ENCODE data around the gene VCL. TPM values are rescaled to one million over a fixed set of nuclear protein-coding genes. Genes with fewer than 3 reads are reported as not detected.
"Not testable (repeated sequence)": the region's sequence is repeated elsewhere in the genome, so short reads cannot be mapped to it uniquely, and the experiment has no call there.

VCL gene
- total RNA-seq (2014; rRNA removed; shearing (Covaris generic)) = 62.7 and 66.2 TPM in 2 replicates

GRCh38 chr10:73997787-73998622 lies at the start of gene VCL:
Gene VCL, plus strand, starts transcription at chr10:73998116. Its CDS starts 92 bp downstream, at chr10:73998208.
- peak; percentile 97 for DNase-seq (ENCODE audit: low read depth)

DNA sequence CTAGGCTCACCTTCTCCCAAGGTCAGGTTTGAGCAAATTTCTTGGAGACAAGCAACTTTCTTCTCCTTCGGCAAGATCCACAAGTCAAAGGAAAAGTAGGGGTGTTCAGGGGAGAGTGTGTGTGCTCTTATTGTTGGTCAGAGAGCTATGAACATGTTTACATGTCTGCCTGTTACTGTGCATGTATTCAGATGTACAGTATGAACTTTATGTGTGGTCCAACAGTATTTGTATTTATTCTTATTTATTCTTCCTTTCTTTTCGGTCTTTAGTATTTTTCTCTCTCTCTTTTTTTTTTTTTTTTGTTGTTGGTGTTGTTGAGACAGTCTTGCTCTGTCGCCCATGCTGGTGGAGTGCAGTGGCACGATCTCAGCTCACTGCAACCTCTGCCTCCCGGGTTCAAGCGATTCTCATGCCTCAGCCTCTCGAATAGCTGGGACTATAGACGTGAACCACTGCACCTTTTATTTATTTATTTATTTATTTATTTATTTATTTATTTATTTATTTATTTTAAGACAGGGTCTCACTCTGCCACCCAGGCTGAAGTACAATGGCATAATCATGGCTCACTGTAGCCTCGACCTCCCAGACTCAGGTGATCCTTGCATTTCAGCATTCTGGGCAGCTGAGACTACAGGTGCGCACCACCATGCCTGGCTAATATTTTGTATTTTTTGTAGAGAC lies 48.8 kb upstream of the VCL start:
- DNase-seq (ENCODE audit: low read depth) = no peak

DNA sequence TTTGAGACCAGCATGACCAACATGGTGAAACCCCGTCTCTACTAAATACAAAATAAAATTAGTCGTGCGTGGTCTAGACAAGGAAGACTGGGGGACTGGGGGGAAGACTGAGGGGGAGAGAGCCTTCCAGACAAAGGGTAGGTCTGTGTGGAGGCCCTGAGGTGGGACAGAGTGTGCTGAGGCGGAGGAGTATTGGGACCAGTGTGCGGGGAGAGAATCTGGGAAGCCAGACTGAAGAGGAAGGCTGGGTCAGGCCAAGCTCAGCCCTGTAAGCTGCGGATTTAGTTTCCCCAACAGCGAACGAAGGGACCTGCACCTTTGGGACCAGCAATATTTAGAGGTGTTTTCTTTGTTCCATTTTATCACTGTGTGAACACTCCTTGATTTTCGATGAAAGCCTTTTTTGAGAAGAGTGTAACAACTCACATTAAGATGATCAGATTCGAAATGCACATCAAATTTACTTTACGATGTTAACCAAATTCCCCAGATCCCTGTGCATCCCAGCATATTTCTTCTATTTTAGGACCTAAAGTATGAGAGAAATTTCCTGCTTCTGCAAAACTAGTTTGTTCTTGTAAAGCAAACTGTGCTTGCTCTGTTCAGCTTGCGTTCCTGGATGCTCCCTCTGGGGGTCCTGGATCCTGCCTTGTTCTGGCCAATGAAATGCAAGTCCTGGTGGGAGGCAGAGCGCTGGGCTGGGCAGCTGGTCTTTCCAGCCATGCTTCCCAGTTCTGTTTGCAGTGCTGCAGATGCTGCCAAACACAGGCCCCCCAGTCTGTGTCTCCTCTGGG lies 47.6 kb upstream of the VCL start:
- DNase-seq (ENCODE audit: low read depth) = no peak

DNA sequence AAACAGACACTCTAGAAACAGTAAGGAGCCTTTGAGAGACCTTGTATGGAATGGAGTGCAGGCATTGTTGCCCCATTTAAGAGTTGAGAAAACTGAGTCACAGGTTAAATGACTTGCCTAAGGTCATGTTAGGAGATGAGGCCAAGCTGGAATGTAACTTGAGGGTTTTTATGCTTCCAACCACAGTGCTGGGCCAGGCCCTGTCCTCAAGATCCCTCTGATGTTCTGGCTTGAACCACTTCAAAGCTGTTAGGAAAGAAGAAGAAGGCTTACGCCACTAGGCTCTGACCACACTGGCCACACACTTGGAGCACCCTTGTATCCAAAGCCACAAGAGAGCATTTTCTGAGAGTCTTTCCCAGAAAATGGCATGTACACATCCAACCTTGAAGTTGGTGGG lies 44.3 kb upstream of the VCL start:
- DNase-seq (ENCODE audit: low read depth) = peak; percentile 94

GRCh38 chr10:73954737-73955136 lies 43.2 kb upstream of the VCL start:
- DNase-seq (ENCODE audit: low read depth) = no peak

DNA sequence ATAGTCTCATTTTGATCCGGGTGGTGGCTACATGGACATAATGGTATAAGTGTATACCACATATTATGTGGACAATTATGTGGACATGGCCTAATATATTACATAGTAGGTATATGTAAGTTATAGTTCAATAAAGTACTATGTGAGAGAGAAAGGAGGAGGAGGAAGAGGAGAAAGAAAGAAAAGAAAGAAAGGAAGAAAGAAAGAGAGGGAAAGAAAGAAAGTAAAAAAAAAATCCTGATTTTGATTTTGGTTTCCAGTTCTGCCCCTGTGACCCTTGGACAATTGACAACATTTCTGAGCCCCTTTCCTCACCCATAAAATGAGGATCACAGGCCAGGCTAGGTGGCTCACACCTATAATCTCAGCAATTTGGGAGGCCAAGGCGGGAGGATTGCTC lies 42.2 kb upstream of the VCL start:
- DNase-seq (ENCODE audit: low read depth) = no peak

DNA sequence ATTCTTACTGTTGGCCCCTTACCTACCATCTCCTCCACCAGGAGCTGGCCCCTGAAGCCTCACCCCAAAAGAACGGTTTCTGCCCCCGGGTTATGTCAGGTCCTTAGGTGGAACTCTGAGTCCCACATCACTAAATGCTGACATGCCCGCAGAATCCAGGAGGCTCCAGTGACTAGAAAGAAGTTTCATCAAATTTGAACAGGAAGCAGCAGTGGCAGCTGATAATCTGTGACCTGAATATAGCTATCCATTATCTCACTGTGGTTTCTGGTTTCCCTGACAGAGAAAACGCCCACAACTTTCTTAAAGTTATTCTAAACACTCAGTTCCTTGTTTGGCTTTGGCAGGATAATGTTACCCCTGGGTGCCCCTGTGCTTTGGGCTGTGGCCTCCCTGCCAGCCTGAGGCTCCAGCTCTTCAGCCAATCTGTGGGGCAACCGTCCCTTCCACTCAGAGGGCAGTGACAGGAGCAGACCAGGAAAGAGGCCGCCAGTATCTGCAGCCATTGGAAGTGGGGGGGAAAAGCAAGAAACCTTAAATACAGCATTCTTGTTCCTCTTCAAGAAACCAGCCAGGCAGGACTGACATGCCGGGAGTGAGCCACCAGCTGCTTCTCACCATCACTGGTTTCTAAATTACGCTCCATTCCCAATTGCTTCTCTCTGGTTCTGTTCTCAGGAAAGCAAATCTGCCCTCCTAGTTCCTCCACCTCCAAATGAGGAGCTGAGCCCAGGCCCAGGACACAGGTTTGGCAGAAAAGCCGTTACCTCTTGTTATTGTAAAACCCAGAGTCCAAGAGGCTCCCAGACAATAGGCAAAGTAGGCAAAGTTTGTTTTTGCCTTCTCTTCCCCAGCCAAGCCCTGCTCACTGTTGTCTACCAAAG lies 41.2 kb upstream of the VCL start:
- DNase-seq (ENCODE audit: low read depth) = peak; percentile 84

- peak; percentile 55 for DNase-seq (ENCODE audit: low read depth)
Observed at GRCh38 chr10:73959484-73960243, 38.3 kb upstream of the VCL start.

GRCh38 chr10:73962386-73962785 lies 35.5 kb upstream of the VCL start:
- no peak for DNase-seq (ENCODE audit: low read depth)

- DNase-seq (ENCODE audit: low read depth) = not testable (repeated sequence)
Observed at GRCh38 chr10:73963533-73963932, 34.4 kb upstream of the VCL start.

DNA sequence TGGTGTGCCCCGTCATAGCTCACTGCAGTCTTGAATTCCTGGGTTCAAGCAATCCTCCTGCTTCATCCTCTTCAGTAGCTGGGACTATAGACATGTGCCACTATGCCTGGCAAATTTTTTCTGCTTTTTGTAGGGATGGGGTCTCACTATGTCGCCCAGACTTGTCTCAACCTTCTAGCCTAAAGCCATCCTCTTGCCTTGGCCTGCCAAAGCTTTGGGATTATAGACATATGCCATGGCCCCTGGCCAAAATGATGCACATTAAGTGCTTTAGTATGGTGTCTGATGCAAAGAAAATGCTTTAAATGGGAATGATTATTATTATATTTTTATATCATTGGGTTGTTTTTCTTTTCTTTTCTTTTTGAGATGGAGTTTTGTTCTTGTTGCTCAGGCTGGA lies 33.2 kb upstream of the VCL start:
- DNase-seq (ENCODE audit: low read depth) = no peak

DNA sequence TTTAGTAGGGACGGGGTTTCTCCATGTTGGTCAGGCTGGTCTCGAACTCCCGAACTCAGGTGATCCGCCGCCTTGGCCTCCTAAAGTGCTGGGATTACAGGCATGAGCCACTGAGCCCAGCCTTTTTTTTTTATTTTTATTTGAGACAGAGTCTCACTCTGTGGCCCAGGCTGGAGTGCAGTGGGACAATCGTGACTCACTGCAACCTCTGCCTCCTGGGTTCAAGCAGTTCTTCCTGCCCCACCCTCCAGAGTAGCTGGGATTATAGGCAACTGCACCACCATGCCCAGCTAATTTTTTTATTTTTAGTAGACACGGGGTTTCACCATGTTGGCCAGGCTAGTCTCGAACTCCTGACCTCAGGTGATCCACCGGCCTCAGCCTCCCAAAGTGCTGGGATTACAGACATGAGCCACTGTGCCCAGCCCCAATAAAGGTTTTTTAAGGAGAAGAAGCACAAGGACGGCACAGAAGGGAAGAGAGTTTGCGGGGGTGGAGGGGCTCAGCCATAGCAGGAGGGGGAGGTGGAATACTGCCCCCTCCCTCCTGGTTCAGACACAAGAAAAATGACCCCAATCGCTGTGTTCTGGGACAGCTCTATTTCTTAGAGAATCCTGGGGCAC lies 32.5 kb upstream of the VCL start:
- DNase-seq (ENCODE audit: low read depth) = peak; percentile 54

DNA sequence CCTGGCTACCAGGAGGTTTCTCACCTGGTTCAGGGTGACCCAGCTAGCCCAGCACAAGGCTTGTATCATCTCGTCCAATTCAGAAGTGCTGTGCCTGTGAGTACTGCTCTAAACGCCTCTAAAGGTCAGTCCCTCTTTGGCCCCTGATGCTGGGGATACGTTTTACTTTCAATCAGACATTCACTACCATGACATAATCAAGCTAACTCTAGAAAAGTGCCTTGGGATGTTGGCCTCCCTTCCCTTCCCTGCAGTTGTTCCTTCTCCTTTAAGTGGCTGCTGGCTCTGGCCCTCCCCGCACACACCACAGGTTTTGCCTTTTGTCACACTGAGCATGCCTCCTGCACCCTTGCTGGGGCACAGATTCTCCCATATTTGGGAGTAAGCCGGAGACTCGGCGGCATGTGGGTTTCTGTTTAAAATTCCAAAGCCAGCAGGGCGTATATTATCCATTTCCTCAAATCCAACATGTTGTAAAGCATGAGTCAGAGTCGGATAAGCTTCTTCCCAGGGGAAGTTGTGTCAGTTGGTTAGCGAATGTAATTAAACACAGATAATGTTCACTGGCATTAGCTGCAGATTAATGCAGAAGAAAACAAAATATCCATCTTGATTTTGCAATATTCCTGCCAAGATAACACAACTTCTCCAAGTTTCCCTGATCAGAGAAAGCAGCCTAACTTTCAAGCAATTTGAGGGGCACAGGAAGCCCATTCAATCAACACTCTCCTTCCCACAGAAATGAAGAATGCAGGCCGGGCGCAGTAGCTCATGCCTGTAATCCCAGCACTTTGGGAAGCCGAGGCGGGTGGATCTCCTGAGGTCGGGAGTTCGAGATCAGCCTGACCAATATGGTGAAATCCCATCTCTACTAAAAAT lies 31.8 kb upstream of the VCL start:
- peak; percentile 99 for DNase-seq (ENCODE audit: low read depth)

DNA sequence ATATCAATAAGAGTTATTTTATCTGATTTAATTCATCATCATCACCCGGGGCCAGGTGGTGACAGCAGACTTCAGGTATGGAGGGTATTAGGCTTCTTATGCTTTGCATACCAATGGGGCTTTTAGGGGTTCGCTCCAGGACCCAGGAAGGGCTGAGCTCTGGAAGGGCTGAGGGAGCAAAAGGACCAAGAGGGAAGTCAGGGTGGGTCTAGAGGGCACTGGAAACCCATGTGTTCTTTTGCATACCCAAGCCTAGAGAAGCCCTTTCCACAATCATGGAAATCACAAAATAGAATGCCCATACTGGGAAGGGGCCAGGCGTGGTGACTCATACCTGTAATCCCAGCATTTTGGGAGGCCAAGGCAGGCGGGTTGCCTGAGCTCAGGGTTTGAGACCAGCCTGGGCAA lies 30.9 kb upstream of the VCL start:
- DNase-seq (ENCODE audit: low read depth) = no peak

DNA sequence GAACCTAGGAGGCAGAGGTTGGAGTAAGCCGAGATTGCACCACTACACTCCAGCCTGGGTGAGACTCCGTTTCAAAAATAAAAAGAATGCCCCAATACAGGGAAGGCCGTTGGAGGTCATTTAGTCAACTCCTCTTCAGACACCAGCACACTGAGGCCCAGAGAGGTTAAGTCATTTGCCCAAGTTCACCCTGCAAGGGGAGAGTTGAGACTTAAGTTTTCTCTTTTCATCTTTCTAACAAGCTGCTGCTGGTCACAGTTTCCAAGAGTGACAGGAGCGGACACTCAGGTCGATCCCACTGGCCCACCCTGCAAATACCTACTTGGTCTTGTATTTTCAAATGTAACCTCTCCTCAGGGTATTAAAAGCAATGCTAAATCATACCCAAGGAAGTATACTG lies 30.4 kb upstream of the VCL start:
- no peak for DNase-seq (ENCODE audit: low read depth)

DNA sequence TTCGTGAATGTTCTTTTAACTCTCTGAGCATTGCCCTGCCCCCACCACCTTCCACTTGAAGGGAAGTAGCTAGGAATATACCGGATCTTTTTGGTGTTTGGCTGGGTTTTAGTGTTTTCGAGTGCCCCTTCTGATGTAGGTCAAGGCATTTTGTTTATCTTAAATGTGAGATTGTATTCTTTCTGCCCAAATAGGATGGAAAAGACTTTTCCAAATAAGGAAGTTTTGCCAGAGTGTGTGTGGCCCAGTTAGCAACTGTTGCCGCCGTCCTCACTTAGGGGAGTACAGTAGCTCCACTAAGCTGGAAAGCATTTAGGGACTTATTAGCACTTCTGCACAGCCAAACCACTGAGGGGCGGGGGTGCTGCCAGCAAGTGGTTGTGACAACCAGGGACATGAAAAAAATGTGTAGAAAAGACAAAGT lies 29.8 kb upstream of the VCL start:
- peak; percentile 22 for DNase-seq (ENCODE audit: low read depth)

DNA sequence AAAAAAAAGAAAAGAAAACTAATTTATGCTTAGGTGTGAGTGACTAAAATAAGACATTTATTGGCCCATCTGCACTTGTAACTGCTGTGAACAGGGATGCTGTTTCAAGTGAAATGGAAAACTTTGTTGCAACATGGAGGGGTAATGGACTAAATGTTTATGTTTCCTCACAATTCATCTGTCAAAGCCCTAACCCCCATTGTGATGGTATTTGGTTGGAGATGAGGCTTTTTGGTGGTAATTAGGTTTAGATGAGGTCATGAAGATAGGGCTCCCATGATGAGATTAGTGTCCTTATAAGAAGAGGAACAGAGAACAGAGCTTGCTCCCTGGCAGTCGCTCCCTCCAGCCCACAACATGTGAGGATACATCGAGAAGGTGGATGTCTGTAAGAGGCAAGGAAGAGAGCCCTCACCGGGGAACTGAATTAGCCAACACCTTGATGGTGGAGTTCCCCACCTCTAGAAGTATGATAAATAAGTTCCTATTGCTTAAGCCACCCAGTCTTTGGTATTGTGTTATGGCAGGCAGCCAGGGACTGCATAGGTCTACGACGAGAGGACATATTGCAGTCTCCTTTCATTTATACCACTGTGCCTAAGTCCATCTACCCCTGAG lies 28.6 kb upstream of the VCL start:
- no peak for DNase-seq (ENCODE audit: low read depth)

GRCh38 chr10:73970845-73971244 lies 27.1 kb upstream of the VCL start:
- DNase-seq (ENCODE audit: low read depth) = no peak

Measured in RPMI7951 (cell line).